ENCODE results near the gene MICAL2. TPM values are rescaled to one million over a fixed set of nuclear protein-coding genes. Genes with fewer than 3 reads are reported as not detected.

The MICAL2 gene
- total and polyA plus RNA-seq, 10 of the 15 experiments (the other 5 are each of a cell fraction or from before 2014, with no cell fraction given) = 0.90 to 5.6 (median 2.4) TPM

GRCh38 chr11:12291313-12291712 is 180.9 kb downstream of the MICAL2 start:
- H3K36me3 ChIP-seq (ENCODE audit: control insufficient read depth in 2 of 2, insufficient read depth in 2 of 2, low read length in 1 of 2) = no peaks in the 10 kb centered on the region
- H3K27ac ChIP-seq (ENCODE audit: control insufficient read depth, insufficient read depth) = no peak overlapping the region
- H3K4me1 ChIP-seq (ENCODE audit: control insufficient read depth, insufficient read depth, low read length) = no peaks in the 10 kb centered on the region
- CTCF ChIA-PET = interaction anchor here (1.1 to 16.7 kb wide), 2 partner anchors 10 to 246 kb away, joined by 3 to 214 read pairs; no protein-coding TSS in a partner anchor
- WGBS (ENCODE audit: insufficient coverage, insufficient replicate concordance, low lambda C conversion rate, missing lambda C conversion rate) = 30% methylated on average over 4 of the region's 4 CpGs
- H3K9ac ChIP-seq (ENCODE audit: control insufficient read depth, insufficient read depth, low read length) = no peak overlapping the region
- no peaks in the 10 kb centered on the region for H3K27me3 ChIP-seq (replicated peaks in 1 of 2; ENCODE audit: control insufficient read depth in 2 of 2, insufficient read depth in 2 of 2, low read length in 1 of 2)
- no peak overlapping the region; the same call in 1 of the 2 replicates for H2AFZ ChIP-seq (ENCODE audit: control insufficient read depth, low read depth, low read length)
- no peak for ATAC-seq
- in situ Hi-C loops (cut with MboI) (loop anchor here (25.0 kb wide), 1 partner anchor 504 kb away; no protein-coding TSS in a partner anchor), intact Hi-C loops (cut with micrococcal nuclease; ENCODE audit: unreplicated experiment) (no loop called here)
- no peaks in the 10 kb centered on the region for H3K9me3 ChIP-seq (replicated peaks; ENCODE audit: control insufficient read depth, insufficient read depth, low read length)
- H3K79me2 ChIP-seq (ENCODE audit: control insufficient read depth, insufficient read depth, low read length) = no peaks in the 10 kb centered on the region
- RAD21 ChIA-PET (ENCODE audit: unreplicated experiment) = interaction anchor here (1.7 kb wide), 1 partner anchor 244 kb away, joined by 5 read pairs; no protein-coding TSS in a partner anchor
- SMC1A ChIA-PET (ENCODE audit: uncharacterized antibody, unreplicated experiment) = no interaction called here
- no peaks in the 10 kb centered on the region for H4K20me1 ChIP-seq (ENCODE audit: control insufficient read depth, insufficient read depth)
- no peak overlapping the region for H3K4me2 ChIP-seq (ENCODE audit: control insufficient read depth, insufficient read depth)
- BruUV-seq (replicated peaks) = no TSS peak
- no peak for DNase-seq (ENCODE audit: low read depth, low spot score)
- H3K4me3 ChIP-seq = no peak overlapping the region
- FAIRE-seq = no peak
- POLR2A ChIA-PET = no interaction called here
- TF ChIP-seq, protein P1, sequence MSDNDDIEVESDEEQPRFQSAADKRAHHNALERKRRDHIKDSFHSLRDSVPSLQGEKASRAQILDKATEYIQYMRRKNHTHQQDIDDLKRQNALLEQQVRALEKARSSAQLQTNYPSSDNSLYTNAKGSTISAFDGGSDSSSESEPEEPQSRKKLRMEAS (IDR thresholded peaks at IDR 0.05; ENCODE audit: low read depth, low read length) = no peak
- no peak for TF ChIP-seq MTA3 (IDR thresholded peaks at IDR 0.05; ENCODE audit: borderline replicate concordance, low read length)
- no peak for TF ChIP-seq SUPT20H (IDR thresholded peaks at IDR 0.05; ENCODE audit: borderline replicate concordance, control insufficient read depth, low read depth, low read length)
- TF ChIP-seq, protein P2, sequence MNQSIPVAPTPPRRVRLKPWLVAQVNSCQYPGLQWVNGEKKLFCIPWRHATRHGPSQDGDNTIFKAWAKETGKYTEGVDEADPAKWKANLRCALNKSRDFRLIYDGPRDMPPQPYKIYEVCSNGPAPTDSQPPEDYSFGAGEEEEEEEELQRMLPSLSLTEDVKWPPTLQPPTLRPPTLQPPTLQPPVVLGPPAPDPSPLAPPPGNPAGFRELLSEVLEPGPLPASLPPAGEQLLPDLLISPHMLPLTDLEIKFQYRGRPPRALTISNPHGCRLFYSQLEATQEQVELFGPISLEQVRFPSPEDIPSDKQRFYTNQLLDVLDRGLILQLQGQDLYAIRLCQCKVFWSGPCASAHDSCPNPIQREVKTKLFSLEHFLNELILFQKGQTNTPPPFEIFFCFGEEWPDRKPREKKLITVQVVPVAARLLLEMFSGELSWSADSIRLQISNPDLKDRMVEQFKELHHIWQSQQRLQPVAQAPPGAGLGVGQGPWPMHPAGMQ (IDR thresholded peaks at IDR 0.05; ENCODE audit: borderline replicate concordance) = no peak
- TF ChIP-seq, protein P3, sequence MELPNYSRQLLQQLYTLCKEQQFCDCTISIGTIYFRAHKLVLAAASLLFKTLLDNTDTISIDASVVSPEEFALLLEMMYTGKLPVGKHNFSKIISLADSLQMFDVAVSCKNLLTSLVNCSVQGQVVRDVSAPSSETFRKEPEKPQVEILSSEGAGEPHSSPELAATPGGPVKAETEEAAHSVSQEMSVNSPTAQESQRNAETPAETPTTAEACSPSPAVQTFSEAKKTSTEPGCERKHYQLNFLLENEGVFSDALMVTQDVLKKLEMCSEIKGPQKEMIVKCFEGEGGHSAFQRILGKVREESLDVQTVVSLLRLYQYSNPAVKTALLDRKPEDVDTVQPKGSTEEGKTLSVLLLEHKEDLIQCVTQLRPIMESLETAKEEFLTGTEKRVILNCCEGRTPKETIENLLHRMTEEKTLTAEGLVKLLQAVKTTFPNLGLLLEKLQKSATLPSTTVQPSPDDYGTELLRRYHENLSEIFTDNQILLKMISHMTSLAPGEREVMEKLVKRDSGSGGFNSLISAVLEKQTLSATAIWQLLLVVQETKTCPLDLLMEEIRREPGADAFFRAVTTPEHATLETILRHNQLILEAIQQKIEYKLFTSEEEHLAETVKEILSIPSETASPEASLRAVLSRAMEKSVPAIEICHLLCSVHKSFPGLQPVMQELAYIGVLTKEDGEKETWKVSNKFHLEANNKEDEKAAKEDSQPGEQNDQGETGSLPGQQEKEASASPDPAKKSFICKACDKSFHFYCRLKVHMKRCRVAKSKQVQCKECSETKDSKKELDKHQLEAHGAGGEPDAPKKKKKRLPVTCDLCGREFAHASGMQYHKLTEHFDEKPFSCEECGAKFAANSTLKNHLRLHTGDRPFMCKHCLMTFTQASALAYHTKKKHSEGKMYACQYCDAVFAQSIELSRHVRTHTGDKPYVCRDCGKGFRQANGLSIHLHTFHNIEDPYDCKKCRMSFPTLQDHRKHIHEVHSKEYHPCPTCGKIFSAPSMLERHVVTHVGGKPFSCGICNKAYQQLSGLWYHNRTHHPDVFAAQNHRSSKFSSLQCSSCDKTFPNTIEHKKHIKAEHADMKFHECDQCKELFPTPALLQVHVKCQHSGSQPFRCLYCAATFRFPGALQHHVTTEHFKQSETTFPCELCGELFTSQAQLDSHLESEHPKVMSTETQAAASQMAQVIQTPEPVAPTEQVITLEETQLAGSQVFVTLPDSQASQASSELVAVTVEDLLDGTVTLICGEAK (IDR thresholded peaks at IDR 0.05; ENCODE audit: borderline replicate concordance) = no peak
- TF ChIP-seq, protein P4, sequence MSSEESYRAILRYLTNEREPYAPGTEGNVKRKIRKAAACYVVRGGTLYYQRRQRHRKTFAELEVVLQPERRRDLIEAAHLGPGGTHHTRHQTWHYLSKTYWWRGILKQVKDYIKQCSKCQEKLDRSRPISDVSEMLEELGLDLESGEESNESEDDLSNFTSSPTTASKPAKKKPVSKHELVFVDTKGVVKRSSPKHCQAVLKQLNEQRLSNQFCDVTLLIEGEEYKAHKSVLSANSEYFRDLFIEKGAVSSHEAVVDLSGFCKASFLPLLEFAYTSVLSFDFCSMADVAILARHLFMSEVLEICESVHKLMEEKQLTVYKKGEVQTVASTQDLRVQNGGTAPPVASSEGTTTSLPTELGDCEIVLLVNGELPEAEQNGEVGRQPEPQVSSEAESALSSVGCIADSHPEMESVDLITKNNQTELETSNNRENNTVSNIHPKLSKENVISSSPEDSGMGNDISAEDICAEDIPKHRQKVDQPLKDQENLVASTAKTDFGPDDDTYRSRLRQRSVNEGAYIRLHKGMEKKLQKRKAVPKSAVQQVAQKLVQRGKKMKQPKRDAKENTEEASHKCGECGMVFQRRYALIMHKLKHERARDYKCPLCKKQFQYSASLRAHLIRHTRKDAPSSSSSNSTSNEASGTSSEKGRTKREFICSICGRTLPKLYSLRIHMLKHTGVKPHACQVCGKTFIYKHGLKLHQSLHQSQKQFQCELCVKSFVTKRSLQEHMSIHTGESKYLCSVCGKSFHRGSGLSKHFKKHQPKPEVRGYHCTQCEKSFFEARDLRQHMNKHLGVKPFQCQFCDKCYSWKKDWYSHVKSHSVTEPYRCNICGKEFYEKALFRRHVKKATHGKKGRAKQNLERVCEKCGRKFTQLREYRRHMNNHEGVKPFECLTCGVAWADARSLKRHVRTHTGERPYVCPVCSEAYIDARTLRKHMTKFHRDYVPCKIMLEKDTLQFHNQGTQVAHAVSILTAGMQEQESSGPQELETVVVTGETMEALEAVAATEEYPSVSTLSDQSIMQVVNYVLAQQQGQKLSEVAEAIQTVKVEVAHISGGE (CRISPR knock-in tag; IDR thresholded peaks at IDR 0.05) = no peak
- no peak for TF ChIP-seq ZNF207 (IDR thresholded peaks at IDR 0.05; ENCODE audit: borderline replicate concordance)
- TF ChIP-seq NFYB (IDR thresholded peaks at IDR 0.05; ENCODE audit: insufficient read depth, low read depth, low read length) = no peak
- TF ChIP-seq, protein P5, sequence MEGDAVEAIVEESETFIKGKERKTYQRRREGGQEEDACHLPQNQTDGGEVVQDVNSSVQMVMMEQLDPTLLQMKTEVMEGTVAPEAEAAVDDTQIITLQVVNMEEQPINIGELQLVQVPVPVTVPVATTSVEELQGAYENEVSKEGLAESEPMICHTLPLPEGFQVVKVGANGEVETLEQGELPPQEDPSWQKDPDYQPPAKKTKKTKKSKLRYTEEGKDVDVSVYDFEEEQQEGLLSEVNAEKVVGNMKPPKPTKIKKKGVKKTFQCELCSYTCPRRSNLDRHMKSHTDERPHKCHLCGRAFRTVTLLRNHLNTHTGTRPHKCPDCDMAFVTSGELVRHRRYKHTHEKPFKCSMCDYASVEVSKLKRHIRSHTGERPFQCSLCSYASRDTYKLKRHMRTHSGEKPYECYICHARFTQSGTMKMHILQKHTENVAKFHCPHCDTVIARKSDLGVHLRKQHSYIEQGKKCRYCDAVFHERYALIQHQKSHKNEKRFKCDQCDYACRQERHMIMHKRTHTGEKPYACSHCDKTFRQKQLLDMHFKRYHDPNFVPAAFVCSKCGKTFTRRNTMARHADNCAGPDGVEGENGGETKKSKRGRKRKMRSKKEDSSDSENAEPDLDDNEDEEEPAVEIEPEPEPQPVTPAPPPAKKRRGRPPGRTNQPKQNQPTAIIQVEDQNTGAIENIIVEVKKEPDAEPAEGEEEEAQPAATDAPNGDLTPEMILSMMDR (IDR thresholded peaks at IDR 0.05 in 2 of 3, conservative IDR thresholded peaks at IDR 0.05 in 1 of 3; ENCODE audit: control insufficient read depth in 2 of 3, extremely low read depth in 1 of 3, insufficient read depth in 1 of 3, low read depth in 3 of 3, low read length in 3 of 3) = no peak
- TF ChIP-seq TARDBP (IDR thresholded peaks at IDR 0.05; ENCODE audit: borderline replicate concordance) = no peak
